HepG2 (cell line): ENCODE data around the gene C9orf43. TPM values are rescaled to one million over a fixed set of nuclear protein-coding genes. Genes with fewer than 3 reads are reported as not detected.

Source experiments
- ATAC-seq: fragments of 200-7000 bp; cut with Tn5 transposase; 3 replicates; pipeline ENCODE4 v1.9.1; 2020; ENCODE audit warnings: mild to moderate bottlenecking, moderate library complexity
- BruUV-seq: library from RNA; stranded (reverse); fragments of 400-500 nt; replicated peaks from 2 replicates; lab custom pipeline; 2021; lab: Mats Ljungman, UMichigan
- CTCF ChIA-PET: fragments of 300-600 bp; formaldehyde crosslinking; extraction: SDS; loops from one replicate; lab custom pipeline; 2021; ENCODE audit warnings: low total read pairs, inconsistent platforms, low intra/inter-chr PET ratio; lab: Yijun Ruan, JAX
- POLR2A ChIA-PET: fragments of 350-600 bp; sonication (Branson Sonifier 250); formaldehyde crosslinking; loops from one replicate; lab custom pipeline; 2020; ENCODE audit warnings: antibody characterized with exemption, inconsistent platforms; lab: Yijun Ruan, JAX
- DNase-seq: peaks from one replicate; pipeline ENCODE4 v3.0.0-alpha.2; 2015; ENCODE audit warnings: low spot score
- FAIRE-seq: peaks from 3 replicates; lab custom pipeline; 2011; peaks lifted over from hg19 to GRCh38; lab: Jason Lieb, UNC
- H2AFZ ChIP-seq: one replicate; pipeline ENCODE4 v1.6.1; 2011; ENCODE audit warnings: low read length, inconsistent platforms
- H3K27ac ChIP-seq: fragments of 300-600 bp; 3 replicates; pipeline ENCODE4 v1.8.0; 2011; ENCODE audit warnings: mixed run types, mild to moderate bottlenecking, mixed read lengths, low read length, inconsistent platforms; ENCODE audit not compliant: insufficient read depth; ENCODE audit errors: extremely low read length
- H3K27me3 ChIP-seq, 2 experiments: fragments of 200-600 bp in 1 of 2; 2 replicates in 1 of 2; 3 replicates in 1 of 2; pipeline versions ENCODE4 v1.6.0 to v1.8.0; 2011; ENCODE audit warnings: low read length in 2 of 2, mild to moderate bottlenecking in 2 of 2, moderate library complexity in 2 of 2, inconsistent platforms in 1 of 2; ENCODE audit not compliant: insufficient read depth in 2 of 2, control insufficient read depth in 1 of 2
- H3K36me3 ChIP-seq, 2 experiments: fragments of 200-600 bp in 1 of 2; replicated peaks in 1 of 2; 2 replicates in 1 of 2; 3 replicates in 1 of 2; pipeline versions ENCODE4 v1.5.1 to v1.8.0; 2011; ENCODE audit warnings: low read length in 2 of 2, inconsistent platforms in 1 of 2; ENCODE audit not compliant: insufficient read depth in 2 of 2, control insufficient read depth in 1 of 2
- H3K4me1 ChIP-seq: 2 replicates; pipeline ENCODE4 v1.5.1; 2012; ENCODE audit warnings: low read length, inconsistent platforms; ENCODE audit not compliant: insufficient read depth
- H3K4me2 ChIP-seq: 2 replicates; pipeline ENCODE4 v1.6.0; 2011; ENCODE audit warnings: low read depth, low read length, inconsistent platforms
- H3K4me3 ChIP-seq, 3 experiments: fragments of 200-600 bp in 1 of 3; sonication (generic), shearing (Covaris generic) in 1 of 3; replicated peaks in 1 of 3; 2 replicates each; pipeline ENCODE4 v1.5.1; 2011 to 2016; ENCODE audit warnings: low read length in 3 of 3, inconsistent platforms in 2 of 3, low read depth in 2 of 3, mild to moderate bottlenecking in 2 of 3, control low read depth in 1 of 3, mixed read lengths in 1 of 3; ENCODE audit not compliant: insufficient read depth in 1 of 3
- H3K79me2 ChIP-seq: one replicate; pipeline ENCODE4 v1.6.1; 2011; ENCODE audit warnings: low read length, inconsistent platforms; ENCODE audit not compliant: insufficient read depth
- H3K9ac ChIP-seq: 2 replicates; pipeline ENCODE4 v1.6.0; 2011; ENCODE audit warnings: mild to moderate bottlenecking, low read depth, low read length, inconsistent platforms; ENCODE audit not compliant: insufficient read depth
- H3K9me3 ChIP-seq: 2 replicates; pipeline ENCODE4 v1.5.1; 2012; ENCODE audit warnings: mild to moderate bottlenecking, low read length
- H4K20me1 ChIP-seq: 2 replicates; pipeline ENCODE4 v1.6.0; 2011; ENCODE audit warnings: inconsistent platforms, mild to moderate bottlenecking, low read length, moderate library complexity; ENCODE audit not compliant: insufficient read depth
- AHR ChIP-seq: IDR thresholded peaks from 2 replicates; pipeline ENCODE4 v1.6.1; 2018; ENCODE audit warnings: missing genetic modification reagents, missing compliant biosample characterization
- ATF7-NPFF ChIP-seq: sonication (generic); formaldehyde crosslinking; IDR thresholded peaks from 2 replicates; pipeline ENCODE4 v1.8.1; 2023; ENCODE audit warnings: mild to moderate bottlenecking, low read depth, missing genetic modification reagents, moderate library complexity
- CCAR2 ChIP-seq: fragments of 200-400 bp; formaldehyde crosslinking; optimal IDR thresholded peaks from 2 replicates; pipeline ENCODE3; 2018; ENCODE audit warnings: low read depth, mild to moderate bottlenecking, low read length, moderate library complexity
- DPF2 ChIP-seq: sonication (generic); formaldehyde crosslinking; IDR thresholded peaks from 2 replicates; pipeline ENCODE4 v1.4.0; 2020; ENCODE audit warnings: mild to moderate bottlenecking, low read depth, missing genetic modification reagents, borderline replicate concordance
- HNRNPLL ChIP-seq: fragments of 200-400 bp; formaldehyde crosslinking; IDR thresholded peaks from 2 replicates; pipeline ENCODE4 v1.6.1; 2017; ENCODE audit warnings: mild to moderate bottlenecking, low read depth, low read length; ENCODE audit not compliant: poor library complexity, severe bottlenecking
- MTERF4 ChIP-seq: sonication (generic); formaldehyde crosslinking; IDR thresholded peaks from 2 replicates; pipeline ENCODE4 v1.8.0; 2023; ENCODE audit warnings: mild to moderate bottlenecking, missing genetic modification reagents
- RAD21 ChIP-seq: fragments of 450-650 bp; formaldehyde crosslinking; IDR thresholded peaks from 2 replicates; pipeline ENCODE4 v1.5.0; 2020; ENCODE audit warnings: mild to moderate bottlenecking
- THAP11 ChIP-seq: IDR thresholded peaks from 2 replicates; pipeline ENCODE4 v1.6.1; 2016; ENCODE audit warnings: missing biosample characterization, missing genetic modification reagents
- YEATS4 ChIP-seq: sonication (generic); formaldehyde crosslinking; IDR thresholded peaks from 2 replicates; pipeline ENCODE4 v1.4.0; 2020; ENCODE audit warnings: missing genetic modification reagents, borderline replicate concordance
- ZNF101 ChIP-seq: sonication (generic); formaldehyde crosslinking; IDR thresholded peaks from 2 replicates; pipeline ENCODE4 v1.4.0; 2020; ENCODE audit warnings: mild to moderate bottlenecking, low read depth, missing genetic modification reagents, borderline replicate concordance
- ZNF138 ChIP-seq: sonication (generic); formaldehyde crosslinking; IDR thresholded peaks from 2 replicates; pipeline ENCODE4 v1.5.0; 2020; ENCODE audit warnings: mild to moderate bottlenecking, low read depth, missing genetic modification reagents
- ZNF335 ChIP-seq: sonication (generic); formaldehyde crosslinking; IDR thresholded peaks from 2 replicates; pipeline ENCODE4 v1.4.0; 2020; ENCODE audit warnings: missing genetic modification reagents
- ZNF644 ChIP-seq: IDR thresholded peaks from 2 replicates; pipeline ENCODE4 v1.6.1; 2016; ENCODE audit warnings: low read depth
- ZNF652 ChIP-seq: IDR thresholded peaks from 2 replicates; pipeline ENCODE4 v1.6.1; 2016; ENCODE audit warnings: low read depth, borderline replicate concordance
- ZNF790 ChIP-seq: sonication (generic); formaldehyde crosslinking; IDR thresholded peaks from 2 replicates; pipeline ENCODE4 v1.8.0; 2022; ENCODE audit warnings: missing genetic modification reagents, mild to moderate bottlenecking, borderline replicate concordance
- WGBS: methylation state at CpG from one replicate; pipeline ENCODE4 v1.1.6; 2017; ENCODE audit warnings: low lambda C conversion rate; 5-methylcytosine and 5-hydroxymethylcytosine counted together
- in situ Hi-C: cut with HindIII; loops from 2 replicates; pipeline ENCODE4 v1.10.0; 2017; ENCODE audit warnings: low pct_unique_long_range_greater_than_20kb; ENCODE audit not compliant: extremely low pct_ligation_motif_present
- intact Hi-C: fragments of 100-400 bp; cut with micrococcal nuclease; formaldehyde crosslinking; loops from one replicate; pipeline ENCODE4 v1.10.0; 2022; ENCODE audit not compliant: unreplicated experiment
- polyA plus RNA-seq, 8 experiments: library from polyadenylated mRNA; depleted of rRNA in 3 of 8; stranded (reverse) in 7 of 8; unstranded in 1 of 8; fragments of >200 nt; fragmentation: Illumina TruSeq in 4 of 8; extraction: Trizol in 4 of 8; gene quantifications; 2 replicates each; pipeline versions ENCODE4 v1.2.1 to v1.2.3, GENCODE V29; 2011 to 2016; ENCODE audit warnings: low read depth in 4 of 8, missing spikeins in 1 of 8, mixed read lengths in 1 of 8; ENCODE audit not compliant: insufficient read depth in 1 of 8
- total RNA-seq, 5 experiments: library from RNA; depleted of rRNA; stranded (reverse); fragments of >200 nt; fragmentation: Illumina TruSeq; extraction: Trizol; gene quantifications; 2 replicates each; pipeline ENCODE4 v1.2.3, GENCODE V29; 2016; ENCODE audit warnings: low read depth in 1 of 5
- TF ChIP-seq, protein P1 (sequence below): sonication (generic); formaldehyde crosslinking; IDR thresholded peaks from 2 replicates; pipeline ENCODE4 v1.5.1; 2020; ENCODE audit warnings: missing genetic modification reagents, mild to moderate bottlenecking, borderline replicate concordance
- TF ChIP-seq, protein P2 (sequence below): sonication (generic); formaldehyde crosslinking; IDR thresholded peaks from 2 replicates; pipeline ENCODE4 v1.8.0; 2022; ENCODE audit warnings: mild to moderate bottlenecking, missing genetic modification reagents, moderate library complexity

Gene C9orf43
- total and polyA plus RNA-seq, 2 of the 13 experiments (the other 11 are each of a cell fraction or from before 2014, with no cell fraction given), result 0.24 to 0.31 TPM

- Histone ChIP-seq H4K20me1 (no peaks in the 10 kb centered on the region), H3K27me3 (no peaks in the 10 kb centered on the region), H3K4me3 (no peak overlapping the region), H3K36me3 (peaks cover 3 to 28% of the 10 kb centered on the region in 2 experiments; a peak in 3 of 5 replicates), H2AFZ (no peak overlapping the region)
- in situ Hi-C loops, result no loop called here
- CTCF ChIA-PET, result no interaction called here
- TF ChIP-seq ZNF644 (no peak), DPF2 (CRISPR knock-in tag) (no peak), ZNF652 (peak; percentile 46; the same call in 1 of the 2 replicates)
- TF ChIP-seq, all 625 proteins: peak for 1
- Histone ChIP-seq H3K9ac (no peak overlapping the region), H3K79me2 (peaks cover 64% of the 10 kb centered on the region), H3K9me3 (no peaks in the 10 kb centered on the region), H3K4me2 (no peak overlapping the region), H3K4me1 (peaks cover 36% of the 10 kb centered on the region), H3K27ac (no peak overlapping the region)
- 95% methylated on average over 7 of the region's 8 CpGs for WGBS
- POLR2A ChIA-PET, result no interaction called here
- ATAC-seq, result no peak
- DNase-seq, result no peak
- BruUV-seq, result no TSS peak
- no peak for FAIRE-seq
- intact Hi-C loops, result no loop called here
Measured at GRCh38 chr9:113474360-113475028, 63.9 kb downstream of the C9orf43 start.

GRCh38 chr9:113475031-113475430, 64.5 kb downstream of the C9orf43 start:
- Histone ChIP-seq H3K79me2 (peaks cover 58% of the 10 kb centered on the region), H2AFZ (no peak overlapping the region), H3K4me3 (no peak overlapping the region), H3K9me3 (no peaks in the 10 kb centered on the region), H3K27me3 (no peaks in the 10 kb centered on the region), H3K4me1 (peaks cover 30% of the 10 kb centered on the region), H4K20me1 (no peaks in the 10 kb centered on the region), H3K9ac (no peak overlapping the region), H3K4me2 (no peak overlapping the region), H3K36me3 (peaks cover 3 to 32% of the 10 kb centered on the region in 2 experiments; a peak in 3 of 5 replicates), H3K27ac (no peak overlapping the region)
- intact Hi-C loops, result no loop called here
- CTCF ChIA-PET, result no interaction called here
- no TSS peak for BruUV-seq
- POLR2A ChIA-PET, result no interaction called here
- in situ Hi-C loops, result no loop called here
- no peak for FAIRE-seq
- 97% methylated on average over 2 of the region's 2 CpGs for WGBS
- no peak for DNase-seq
- ATAC-seq, result no peak
- TF ChIP-seq ATF7-NPFF (CRISPR knock-in tag) (no peak), YEATS4 (CRISPR knock-in tag) (no peak), ZNF335 (CRISPR knock-in tag) (no peak), ZNF138 (CRISPR knock-in tag) (no peak), THAP11 (CRISPR knock-in tag) (no peak), AHR (CRISPR knock-in tag) (no peak), CCAR2 (no peak), ZNF790 (CRISPR knock-in tag) (no peak), RAD21 (CRISPR knock-in tag) (no peak), HNRNPLL (no peak), ZNF101 (no peak), MTERF4 (CRISPR knock-in tag) (no peak)
- TF ChIP-seq, protein P1, sequence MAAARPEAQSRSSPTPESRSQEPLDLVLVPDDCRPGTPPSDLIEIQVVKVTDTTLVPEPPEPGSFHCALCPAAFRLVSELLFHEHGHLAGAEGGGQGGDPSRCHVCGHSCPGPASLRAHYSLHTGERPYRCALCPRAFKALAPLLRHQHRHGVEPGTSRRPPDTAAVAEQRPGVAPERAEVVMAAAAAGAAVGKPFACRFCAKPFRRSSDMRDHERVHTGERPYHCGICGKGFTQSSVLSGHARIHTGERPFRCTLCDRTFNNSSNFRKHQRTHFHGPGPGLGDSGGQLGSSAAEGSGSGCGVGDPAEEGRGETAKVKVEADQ (CRISPR knock-in tag), result no peak
- TF ChIP-seq, protein P2, sequence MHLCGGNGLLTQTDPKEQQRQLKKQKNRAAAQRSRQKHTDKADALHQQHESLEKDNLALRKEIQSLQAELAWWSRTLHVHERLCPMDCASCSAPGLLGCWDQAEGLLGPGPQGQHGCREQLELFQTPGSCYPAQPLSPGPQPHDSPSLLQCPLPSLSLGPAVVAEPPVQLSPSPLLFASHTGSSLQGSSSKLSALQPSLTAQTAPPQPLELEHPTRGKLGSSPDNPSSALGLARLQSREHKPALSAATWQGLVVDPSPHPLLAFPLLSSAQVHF (CRISPR knock-in tag), result no peak
